NOMO-1 (cell line): ENCODE measurements around the gene SYCE3.
A peak's percentile ranks its signal among the peaks of the same experiment; 100 is the strongest.
"Not testable (repeated sequence)": the region's sequence is repeated elsewhere in the genome, so short reads cannot be mapped to it uniquely, and the experiment has no call there.

Experiments
- DNase-seq, 2 experiments: peaks; one replicate each; lab custom pipeline; 2025; ENCODE audit not compliant: unreplicated experiment in 2 of 2; lab: John Stamatoyannopoulos, UW

SYCE3 gene

DNA sequence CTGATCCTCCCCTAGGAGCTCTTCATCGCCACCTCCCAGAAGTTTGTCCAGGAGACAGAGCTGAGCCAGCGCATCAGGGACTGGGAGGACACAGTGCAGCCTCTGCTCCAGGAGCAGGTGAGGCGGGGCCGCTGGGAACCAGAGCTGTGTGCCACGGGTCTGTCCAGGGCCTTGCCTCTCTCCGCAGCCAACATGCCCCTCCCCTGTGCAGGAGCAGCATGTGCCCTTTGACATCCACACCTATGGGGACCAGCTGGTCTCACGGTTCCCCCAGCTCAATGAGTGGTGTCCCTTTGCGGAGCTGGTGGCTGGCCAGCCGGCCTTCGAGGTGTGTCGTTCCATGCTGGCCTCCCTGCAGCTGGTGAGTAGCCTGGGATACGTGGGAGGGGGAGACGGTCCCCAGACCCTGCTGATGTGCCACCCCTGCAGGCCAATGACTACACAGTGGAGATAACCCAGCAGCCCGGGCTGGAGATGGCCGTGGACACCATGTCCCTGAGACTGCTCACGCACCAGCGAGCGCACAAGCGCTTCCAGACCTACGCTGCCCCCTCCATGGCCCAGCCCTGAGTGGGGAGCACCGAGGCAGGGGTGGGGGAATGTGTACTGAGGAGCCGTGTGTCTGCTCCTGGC lies 39.8 kb downstream of the SYCE3 start:
- no peak for DNase-seq

DNA sequence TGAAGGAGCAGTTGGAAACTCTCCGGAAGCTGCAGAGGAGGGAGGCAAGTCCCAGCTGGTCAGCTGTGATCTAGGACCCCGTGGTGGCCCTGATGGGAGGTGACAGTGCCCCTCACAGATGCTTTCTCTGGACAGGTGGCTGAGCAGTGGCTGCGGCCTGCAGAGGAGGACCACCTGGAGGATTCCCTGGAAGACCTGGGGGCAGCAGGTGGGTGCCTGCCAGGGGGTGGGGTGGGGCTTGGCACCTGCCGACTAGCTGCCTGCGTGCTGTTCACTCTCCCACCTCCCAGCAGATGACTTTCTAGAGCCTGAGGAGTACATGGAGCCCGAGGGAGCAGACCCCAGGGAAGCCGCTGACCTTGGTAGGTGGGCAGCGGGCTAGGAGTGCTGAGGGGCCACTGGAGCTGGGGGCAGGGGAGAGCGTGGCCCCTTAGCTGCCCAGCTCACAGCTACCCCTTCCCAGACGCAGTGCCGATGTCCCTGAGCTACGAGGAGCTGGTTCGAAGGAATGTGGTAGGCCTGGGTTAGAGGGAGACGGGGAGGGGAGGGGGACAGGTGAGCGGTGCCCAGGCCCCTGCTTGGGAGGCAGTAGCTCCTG lies 40.4 kb downstream of the SYCE3 start:
- no peak for DNase-seq

DNA sequence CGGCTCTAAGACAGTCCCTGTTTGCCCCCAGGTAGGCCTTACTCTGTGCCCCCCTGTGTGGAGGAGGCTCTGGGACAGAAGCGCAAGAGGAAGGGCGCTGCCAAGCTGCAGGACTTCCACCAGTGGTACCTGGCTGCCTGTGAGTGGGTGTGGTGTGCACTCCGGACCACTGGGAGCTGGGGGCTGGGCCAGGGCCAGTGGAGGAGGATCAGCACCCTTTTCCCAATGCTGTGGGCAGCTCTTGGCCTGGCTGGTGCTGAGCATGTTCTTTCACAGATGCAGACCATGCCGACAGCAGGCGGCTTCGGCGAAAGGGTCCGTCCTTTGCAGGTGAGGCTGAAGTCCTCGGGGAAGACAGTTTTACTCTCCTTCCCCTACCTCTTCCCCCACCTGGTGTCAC lies 41.0 kb downstream of the SYCE3 start:
- no peak for DNase-seq

DNA sequence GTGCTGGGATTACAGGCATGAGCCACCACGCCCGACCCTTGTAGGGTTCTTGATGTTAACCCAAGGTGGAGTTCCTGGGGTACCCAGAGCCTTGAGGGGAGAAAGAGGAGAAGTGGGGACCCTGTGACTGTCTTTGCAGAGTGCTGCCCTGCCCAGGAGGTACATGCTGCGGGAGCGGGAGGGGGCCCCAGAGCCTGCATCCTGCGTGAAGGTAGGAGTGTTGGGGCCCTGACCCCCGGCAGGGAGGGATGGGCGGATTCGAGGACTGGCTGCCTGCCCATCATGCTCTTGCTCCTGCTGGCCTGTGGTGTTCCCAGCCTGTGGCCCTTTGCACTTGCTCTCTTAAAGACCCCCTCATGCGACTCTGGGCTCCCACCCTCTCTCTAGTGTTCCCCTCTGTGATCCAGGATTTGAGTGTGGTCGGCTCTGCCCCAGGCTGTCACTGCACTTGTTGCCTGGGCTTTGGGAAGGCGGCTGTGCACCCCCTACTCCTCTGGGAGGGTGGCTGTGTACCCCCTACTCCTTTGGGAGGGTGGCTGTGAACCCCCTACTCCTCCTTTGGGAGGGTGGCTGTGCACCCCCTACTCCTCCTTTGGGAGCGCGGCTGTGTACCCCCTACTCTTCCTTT lies 41.8 kb downstream of the SYCE3 start:
- DNase-seq, result no peak

DNA sequence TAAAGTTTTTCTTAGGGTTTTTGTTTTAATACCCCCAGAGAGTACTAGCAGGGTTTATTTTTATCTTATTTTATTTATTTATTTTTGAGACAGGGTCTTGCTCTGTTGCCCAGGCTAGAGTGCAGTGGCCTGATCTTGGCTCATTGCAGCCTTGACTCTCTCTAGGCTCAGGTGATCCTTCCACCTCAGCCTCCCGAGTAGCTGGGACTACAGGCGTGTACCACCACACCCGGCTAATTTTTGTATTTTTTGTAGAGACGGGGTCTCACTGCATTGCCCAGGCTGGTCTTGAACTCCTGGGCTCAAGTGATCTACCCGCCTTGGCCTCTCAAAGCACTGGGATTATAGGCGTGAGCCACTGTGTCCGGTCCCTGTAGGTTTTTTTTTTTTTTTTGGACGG lies 42.5 kb downstream of the SYCE3 start:
- DNase-seq, result not testable (repeated sequence)

DNA sequence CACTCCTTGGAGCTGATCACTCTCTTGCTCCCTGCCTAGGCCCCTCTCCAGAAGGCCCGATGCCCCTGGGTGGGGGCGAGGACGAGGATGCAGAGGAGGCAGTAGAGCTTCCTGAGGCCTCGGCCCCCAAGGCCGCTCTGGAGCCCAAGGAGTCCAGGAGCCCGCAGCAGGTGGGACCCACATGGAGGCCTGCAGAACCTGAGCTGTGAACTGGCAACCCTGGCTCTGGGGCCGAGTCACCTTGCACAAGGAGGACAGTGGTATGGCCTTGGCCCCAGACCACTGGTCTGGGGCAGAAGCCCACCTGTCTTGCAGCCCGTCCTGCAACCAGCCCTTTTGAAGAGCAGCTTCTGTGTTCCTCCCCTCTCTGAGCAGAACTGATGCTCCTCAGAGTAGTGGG lies 43.6 kb downstream of the SYCE3 start:
- DNase-seq, result no peak

DNA sequence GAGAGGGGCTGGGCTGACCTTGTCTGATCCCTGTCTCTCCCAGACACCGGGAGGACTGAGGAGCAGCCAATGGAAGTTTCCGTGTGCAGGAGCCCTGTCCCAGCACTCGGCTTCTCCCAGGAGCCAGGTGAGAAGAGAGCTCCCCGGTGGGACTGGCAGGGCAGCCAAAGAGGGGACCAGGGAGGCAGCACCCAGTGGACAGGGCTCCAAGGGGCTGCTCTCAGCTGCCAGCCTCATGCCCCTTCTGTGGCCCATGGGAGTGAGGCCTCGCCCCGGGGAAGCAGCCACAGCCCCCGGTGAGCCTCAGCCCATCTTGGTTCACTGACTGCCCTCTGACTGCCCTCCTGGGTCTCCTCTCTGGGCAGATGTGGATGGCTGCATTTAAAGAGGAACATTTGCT lies 44.1 kb downstream of the SYCE3 start:
- no peak for DNase-seq

DNA sequence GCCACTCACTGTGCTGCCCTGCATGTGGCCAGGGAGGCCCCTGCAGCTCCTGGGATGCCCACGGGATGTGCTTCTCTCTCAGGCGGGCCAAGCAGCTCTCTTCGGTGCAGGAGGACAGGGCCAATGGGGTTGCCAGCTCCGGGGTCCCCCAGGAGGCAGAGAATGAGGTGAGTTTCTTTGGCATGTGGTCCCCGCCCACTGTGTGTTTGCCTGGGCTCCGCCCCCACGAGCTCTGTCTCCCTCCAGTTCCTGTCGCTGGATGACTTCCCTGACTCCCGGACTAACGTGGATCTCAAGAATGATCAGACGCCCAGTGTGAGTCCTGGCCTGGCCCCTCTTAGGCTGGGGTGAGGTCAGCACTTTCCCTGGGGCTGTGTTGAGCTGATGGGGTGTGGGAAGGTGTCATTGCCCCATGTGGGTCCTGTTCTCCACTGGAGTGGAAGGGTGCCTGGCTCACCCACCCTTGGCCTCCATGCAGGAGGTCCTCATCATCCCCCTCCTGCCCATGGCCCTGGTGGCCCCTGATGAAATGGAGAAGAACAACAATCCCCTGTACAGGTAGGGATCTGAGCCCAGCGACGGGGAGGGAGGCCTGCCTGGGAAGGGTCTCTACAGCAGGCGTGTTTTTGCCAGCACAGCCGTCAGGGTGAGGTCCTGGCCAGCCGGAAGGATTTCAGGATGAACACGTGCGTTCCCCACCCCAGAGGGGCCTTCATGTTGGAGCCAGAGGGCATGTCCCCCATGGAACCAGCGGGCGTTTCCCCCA lies 45.0 kb downstream of the SYCE3 start:
- no peak for DNase-seq

DNA sequence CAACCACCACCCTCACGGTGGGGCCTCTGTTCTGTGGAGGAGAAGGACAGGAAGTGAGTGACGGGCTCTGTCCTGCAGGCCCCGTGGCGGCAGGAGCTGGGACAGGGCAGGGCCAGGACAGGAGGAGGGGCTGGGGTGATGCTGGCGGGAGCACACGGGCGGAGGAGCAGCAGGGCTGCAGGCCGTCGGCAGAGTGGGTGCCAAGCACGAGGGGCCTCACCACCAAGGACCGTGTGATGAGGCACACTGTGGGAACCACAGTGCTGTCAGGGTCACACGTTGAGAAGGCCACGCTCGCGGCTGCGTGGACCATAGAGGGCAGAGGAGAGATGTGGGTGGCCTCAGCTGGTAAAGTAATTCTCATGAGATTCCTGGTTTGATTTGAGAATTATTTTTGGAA lies 45.8 kb downstream of the SYCE3 start:
- DNase-seq, result no peak

DNA sequence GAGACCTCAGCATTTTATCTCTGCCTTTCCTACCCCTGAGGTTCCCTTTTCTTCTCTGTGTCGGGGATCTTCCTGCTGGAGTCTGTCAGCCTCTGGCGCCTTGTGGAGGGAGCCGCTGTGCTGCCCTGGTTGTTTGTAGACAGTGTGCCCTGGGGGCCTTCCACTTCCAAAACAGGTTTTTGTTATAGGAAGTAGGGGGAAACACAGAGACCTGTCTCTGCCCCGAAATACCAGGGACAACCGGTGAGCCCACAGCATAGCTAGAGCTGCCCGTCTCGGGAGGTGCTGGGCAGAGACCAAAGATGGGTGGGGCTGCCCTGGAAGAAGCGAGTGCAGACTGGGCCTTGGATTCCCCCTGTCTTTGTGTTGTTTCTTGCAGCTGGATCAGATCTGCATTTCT lies 46.7 kb downstream of the SYCE3 start:
- no peak for DNase-seq

DNA sequence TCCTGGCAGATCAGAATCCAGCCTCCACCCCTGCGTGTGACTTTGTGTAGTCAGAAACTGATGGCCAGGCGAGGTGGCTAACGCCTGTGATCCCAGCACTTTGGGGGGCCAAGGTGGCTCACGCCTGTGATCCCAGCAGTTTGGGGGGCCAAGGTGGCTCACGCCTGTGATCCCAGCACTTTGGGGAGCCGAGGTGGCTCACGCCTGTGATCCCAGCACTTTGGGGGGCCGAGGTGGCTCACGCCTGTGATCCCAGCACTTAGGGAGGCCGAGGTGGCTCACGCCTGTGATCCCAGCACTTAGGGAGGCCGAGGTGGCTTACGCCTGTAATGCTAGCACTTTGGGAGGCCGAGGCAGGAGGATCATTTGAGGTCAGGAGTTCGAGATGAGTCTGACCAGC lies 49.5 kb downstream of the SYCE3 start:
- no peak for DNase-seq

DNA sequence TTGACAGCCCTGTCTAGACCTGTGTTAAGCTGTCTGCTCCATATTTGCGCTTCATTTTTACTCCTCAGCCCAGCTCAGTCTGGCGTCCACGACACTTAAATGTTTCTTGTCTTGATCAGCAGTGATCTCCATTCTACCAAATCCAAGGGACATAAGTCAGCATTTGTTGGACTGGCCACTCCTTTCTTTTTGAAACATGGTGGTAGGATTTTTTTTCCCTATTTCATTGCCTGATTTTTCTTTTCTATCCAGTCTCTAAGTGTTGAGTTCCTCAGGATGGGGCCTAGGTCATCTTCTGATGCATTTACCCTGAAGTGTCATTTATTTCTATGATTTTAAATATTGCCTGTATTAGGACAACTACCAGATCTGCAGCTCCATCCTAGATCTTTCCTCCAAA lies 53.8 kb downstream of the SYCE3 start:
- no peak for DNase-seq

DNA sequence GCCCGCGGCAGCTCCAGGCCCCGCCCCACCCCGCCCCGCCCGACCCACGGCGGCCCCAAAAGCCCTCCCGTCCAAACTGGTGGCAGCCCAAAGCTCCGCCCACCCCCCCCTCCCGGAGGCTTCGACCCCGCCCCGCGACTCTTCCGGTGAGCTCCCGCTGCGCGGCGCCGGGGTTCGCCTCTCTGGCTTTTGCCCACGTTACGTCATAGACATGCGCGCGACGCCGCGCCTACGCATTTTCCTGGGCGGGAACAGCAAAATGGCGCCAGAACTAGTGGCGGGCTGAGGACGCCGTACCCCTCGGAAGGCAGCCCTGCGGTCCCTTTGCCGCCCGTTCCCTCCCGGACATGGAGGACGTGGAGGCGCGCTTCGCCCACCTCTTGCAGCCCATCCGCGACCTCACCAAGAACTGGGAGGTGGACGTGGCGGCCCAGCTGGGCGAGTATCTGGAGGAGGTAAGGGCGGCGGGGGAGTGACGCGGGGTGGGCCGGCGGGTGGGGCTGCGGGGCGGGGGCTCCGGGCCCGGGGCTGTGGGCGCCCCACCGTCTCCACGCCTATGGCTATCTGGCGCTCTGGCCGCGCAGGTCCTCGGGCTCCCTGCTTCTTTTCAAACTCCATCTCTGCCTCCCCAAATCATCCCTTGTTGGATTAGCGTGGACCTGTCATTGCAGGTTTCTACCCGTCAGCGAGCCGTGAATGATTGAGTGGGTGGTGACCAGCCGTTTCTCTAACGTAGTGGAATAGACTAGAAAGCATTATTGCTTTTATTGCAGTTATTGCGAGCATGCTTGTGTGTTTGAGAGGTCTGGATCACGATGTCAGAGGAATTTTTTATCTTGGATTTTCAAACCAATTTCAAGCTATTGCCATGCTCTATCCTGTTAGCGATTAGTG lies 54.5 kb downstream of the SYCE3 start, which contains the start of gene NCAPH2:
NCAPH2 (plus strand) TSS at position 234 of the 894 bp plus-strand sequence; CDS start at position 348, 114 bp downstream.
- DNase-seq, result peak; percentile 90 to 95

DNA sequence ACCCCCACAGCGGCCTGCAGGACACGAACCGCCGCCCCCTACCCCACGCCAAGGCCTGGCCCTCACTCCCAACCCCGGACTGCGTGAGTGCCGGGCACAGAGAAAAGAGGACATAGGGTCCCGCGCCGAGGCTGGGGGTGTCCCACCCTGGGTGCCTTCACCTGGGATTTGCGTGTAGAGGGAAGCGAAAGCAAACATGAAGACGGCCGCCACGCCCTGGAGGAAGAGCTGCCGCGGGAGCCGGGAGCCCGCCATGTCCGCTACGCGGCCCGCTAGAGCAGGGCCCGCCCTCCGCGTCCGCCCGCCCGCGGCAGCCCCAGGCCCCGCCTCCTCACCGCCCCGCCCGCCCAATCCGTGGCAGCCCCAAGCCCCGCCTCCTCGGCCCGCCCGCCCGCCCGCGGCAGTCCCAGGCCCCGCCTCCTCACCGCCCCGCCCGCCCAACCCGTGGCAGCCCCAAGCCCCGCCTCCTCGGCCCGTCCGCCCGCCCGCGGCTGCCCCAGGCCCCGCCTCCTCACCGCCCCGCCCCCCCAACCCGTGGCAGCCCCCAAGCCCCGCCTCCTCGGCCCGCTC lies 55.2 kb downstream of the SYCE3 start, which contains the start of gene LMF2:
LMF2 (minus strand) TSS at position 282 of the 570 bp plus-strand sequence; CDS start at position 255, 27 bp downstream.
- peak; percentile 81 to 95 for DNase-seq

DNA sequence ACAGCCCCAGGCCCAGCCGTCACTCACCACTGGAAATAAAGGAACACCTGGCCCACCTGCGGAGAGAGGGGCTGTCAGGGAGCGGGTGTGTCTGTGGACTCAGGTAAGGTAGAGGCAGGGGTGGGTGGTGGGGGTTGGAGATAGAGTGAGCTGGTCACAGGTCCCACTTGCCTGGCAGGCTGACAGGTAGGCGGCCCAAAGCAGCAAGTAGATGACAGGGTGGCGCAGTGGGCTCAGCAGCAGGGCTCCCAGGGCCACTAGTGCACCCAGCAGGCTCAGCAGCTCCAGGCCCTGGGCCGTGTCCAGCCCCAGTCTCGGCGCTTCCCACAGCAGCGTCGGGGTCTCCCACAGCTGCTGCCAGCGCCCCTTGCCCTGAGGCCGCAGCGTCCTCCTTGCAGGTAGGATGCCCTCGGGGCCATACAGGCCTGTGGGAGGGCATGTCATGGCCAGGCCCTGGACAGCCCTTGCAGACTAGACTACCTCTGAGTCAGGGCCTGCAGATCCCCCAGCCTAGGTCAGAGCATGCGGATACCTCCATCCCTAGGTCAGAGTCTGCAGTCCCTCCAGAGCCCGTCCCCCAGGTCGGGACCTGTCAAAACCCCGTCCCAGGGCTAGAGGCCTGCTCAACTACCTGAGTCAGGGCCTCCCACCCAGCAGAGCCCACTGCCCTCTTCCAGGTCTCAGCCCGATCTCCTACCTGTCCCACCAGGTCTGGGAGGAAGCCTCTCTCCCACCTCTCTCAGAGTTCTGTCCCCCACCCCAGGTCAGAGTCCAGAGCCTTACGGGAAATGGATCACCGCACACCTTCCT lies 55.9 kb downstream of the SYCE3 start:
- DNase-seq, result no peak

DNA sequence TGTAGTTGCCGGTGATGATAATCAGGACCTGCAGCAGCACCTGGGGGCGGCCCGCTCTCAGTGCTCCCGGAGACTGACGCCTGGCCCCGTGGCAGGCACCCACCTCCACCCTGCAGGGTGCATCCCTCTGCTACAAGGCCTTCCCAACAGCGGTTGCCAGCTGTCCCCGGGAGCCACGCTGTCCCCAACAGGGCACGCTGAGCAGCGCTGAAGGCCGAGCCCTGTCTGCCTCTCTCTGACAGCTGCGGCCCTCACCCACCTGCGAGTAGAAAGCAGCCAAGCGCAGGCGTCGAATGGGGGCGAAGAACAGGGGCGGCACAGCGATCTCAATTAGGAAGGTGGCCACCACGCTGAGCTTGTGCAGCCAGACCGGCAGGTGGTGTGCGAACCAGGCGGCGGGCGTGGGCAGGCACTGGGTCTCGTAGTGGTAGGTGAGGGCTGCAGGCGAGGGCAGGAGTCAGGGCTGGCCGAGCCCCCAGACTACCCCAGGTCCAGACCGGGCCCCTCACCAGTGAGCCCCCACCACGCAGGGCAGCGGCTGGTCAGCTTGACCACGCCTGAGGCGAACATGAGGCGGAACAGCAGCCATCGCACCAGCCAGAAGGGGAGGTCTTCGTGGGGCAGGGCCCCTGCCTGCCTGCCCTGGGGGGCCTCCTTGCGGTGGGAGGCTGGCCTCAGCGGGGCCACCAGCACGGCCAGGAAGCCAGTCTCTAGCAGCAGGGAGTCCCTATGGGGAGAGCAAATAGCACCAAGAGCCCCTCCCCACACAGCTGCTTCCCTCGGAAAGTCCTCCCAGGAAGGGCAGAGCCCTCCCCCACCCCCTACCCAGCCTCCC lies 56.7 kb downstream of the SYCE3 start:
- no peak for DNase-seq

DNA sequence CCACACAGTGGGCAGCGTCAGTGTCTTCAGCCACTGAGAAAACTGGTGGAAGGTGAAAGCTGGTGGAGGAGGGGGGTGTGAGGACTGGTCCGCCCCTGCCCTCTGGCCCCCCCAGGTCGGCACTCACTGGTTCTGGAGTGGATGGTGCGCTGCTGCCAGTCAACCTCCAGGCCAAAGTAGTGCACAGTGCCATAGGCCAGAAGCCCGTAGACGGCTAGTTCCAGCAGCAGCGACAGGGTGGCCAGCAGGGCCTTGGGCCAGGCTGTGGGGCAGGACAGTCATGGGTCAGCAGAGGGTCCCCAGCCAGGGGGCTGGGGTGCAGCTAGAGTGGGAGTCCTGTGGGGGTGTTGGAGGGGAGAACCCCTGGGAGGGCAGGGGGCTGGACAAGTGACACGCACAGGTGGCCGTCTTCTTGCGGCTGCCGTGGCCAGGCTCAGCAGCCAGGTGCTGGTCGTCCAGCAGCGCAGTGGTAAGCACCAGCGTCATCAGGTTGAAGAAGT lies 57.4 kb downstream of the SYCE3 start:
- no peak for DNase-seq
